WERI-Rb-1 (cell line): Measurements from ENCODE around the gene MYBBP1A.

ENCODE experiments used
- DNase-seq: peaks from one replicate; pipeline ENCODE4 v3.0.0-alpha.2; 2020
- H3K27ac ChIP-seq: fragments of 250-450 bp; sonication (Bioruptor Pico); 2 replicates; pipeline ENCODE4 v1.5.1; 2020; ENCODE audit warnings: mild to moderate bottlenecking, moderate library complexity
- H3K27me3 ChIP-seq: fragments of 250-450 bp; sonication (Bioruptor Pico); 2 replicates; pipeline ENCODE4 v1.5.1; 2021; ENCODE audit warnings: mild to moderate bottlenecking, low read depth, moderate library complexity; ENCODE audit not compliant: insufficient read depth, severe bottlenecking
- H3K36me3 ChIP-seq: fragments of 250-450 bp; sonication (Bioruptor Pico); 2 replicates; pipeline ENCODE4 v1.5.1; 2020; ENCODE audit warnings: mild to moderate bottlenecking, moderate library complexity
- H3K4me3 ChIP-seq: 2 replicates; pipeline ENCODE4 v1.5.1; 2011; ENCODE audit warnings: low read depth, mild to moderate bottlenecking, control low read depth, low read length
- H3K9me3 ChIP-seq: fragments of 250-450 bp; sonication (Bioruptor Pico); 2 replicates; pipeline ENCODE4 v1.5.1; 2021; ENCODE audit warnings: mild to moderate bottlenecking, moderate library complexity; ENCODE audit not compliant: severe bottlenecking
- CTCF ChIP-seq: IDR thresholded peaks from 2 replicates; pipeline ENCODE4 v1.5.1; 2011; ENCODE audit warnings: low read depth, mild to moderate bottlenecking, control low read depth, inconsistent platforms, low read length

The MYBBP1A gene

GRCh38 chr17:4540687-4541327 is 14.4 kb downstream of the MYBBP1A start:
- Histone ChIP-seq H3K9me3 (no peaks in the 10 kb centered on the region), H3K27me3 (no peaks in the 10 kb centered on the region), H3K4me3 (no peak overlapping the region), H3K36me3 (peaks cover 50% of the 10 kb centered on the region), H3K27ac (no peak overlapping the region)
- no peak for DNase-seq
- TF ChIP-seq CTCF = no peak

GRCh38 chr17:4540224-4540651 is 14.9 kb downstream of the MYBBP1A start:
- TF ChIP-seq CTCF = peak; percentile 62
- no peak overlapping the region for H3K27ac ChIP-seq
- H3K4me3 ChIP-seq = no peak overlapping the region
- no peak for DNase-seq
- peaks cover 50% of the 10 kb centered on the region for H3K36me3 ChIP-seq
- no peaks in the 10 kb centered on the region for H3K27me3 ChIP-seq
- no peaks in the 10 kb centered on the region for H3K9me3 ChIP-seq

- Histone ChIP-seq H3K27ac (no peak overlapping the region), H3K4me3 (no peak overlapping the region), H3K9me3 (no peaks in the 10 kb centered on the region), H3K27me3 (no peaks in the 10 kb centered on the region), H3K36me3 (peaks cover 50% of the 10 kb centered on the region)
- no peak for TF ChIP-seq CTCF
- DNase-seq = no peak
Measured at GRCh38 chr17:4539576-4540223, 15.5 kb downstream of the MYBBP1A start.

GRCh38 chr17:4539025-4539424 is 16.2 kb downstream of the MYBBP1A start:
- no peak for TF ChIP-seq CTCF
- peaks cover 46% of the 10 kb centered on the region for H3K36me3 ChIP-seq
- H3K27ac ChIP-seq = no peak overlapping the region
- no peak overlapping the region for H3K4me3 ChIP-seq
- no peaks in the 10 kb centered on the region for H3K27me3 ChIP-seq
- no peak for DNase-seq
- no peaks in the 10 kb centered on the region for H3K9me3 ChIP-seq

GRCh38 chr17:4538236-4539002 is 16.8 kb downstream of the MYBBP1A start:
- Histone ChIP-seq H3K27ac (no peak overlapping the region), H3K9me3 (no peaks in the 10 kb centered on the region), H3K4me3 (no peak overlapping the region), H3K36me3 (peaks cover 41% of the 10 kb centered on the region), H3K27me3 (no peaks in the 10 kb centered on the region)
- no peak for TF ChIP-seq CTCF
- no peak for DNase-seq
